NCI-H345 (cell line): Measurements from ENCODE around the gene FBXO9.

ENCODE experiments used
- DNase-seq: peaks from one replicate; lab custom pipeline; 2025; lab: John Stamatoyannopoulos, UW

FBXO9 gene

DNA sequence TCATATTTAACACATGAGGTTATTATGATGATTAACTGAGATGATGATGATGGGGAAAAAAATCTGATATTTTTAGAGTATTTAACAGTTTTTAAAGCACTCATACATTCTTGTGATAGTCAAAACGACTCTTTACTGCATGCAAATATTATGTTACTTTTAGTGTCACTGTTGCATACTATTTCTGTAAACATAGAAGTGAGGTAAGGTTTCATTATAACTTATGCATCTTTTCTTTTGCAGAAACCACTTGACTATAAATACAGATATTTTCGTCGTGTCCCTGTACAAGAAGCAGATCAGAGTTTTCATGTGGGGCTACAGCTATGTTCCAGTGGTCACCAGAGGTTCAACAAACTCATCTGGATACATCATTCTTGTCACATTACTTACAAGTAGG lies 30.1 kb downstream of the FBXO9 start:
- no peak for DNase-seq

DNA sequence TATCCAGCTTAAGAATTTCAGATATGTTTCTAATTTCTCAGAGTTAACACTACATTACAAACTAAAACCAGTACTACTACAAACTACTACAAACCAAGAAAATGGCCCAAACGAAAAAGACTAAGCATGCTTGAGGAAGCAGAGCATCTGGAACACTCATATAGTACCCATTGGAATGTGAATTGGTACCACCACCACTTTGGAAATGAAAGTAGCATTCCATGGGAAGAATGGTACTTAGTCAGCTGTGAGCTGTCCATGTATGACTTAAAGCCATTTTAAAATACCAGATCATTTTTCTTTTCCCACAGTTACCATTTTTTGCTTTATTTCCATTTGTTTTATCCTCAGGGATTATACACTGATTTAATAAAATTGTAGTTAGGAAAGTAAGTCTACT lies 30.5 kb downstream of the FBXO9 start:
- DNase-seq = no peak

DNA sequence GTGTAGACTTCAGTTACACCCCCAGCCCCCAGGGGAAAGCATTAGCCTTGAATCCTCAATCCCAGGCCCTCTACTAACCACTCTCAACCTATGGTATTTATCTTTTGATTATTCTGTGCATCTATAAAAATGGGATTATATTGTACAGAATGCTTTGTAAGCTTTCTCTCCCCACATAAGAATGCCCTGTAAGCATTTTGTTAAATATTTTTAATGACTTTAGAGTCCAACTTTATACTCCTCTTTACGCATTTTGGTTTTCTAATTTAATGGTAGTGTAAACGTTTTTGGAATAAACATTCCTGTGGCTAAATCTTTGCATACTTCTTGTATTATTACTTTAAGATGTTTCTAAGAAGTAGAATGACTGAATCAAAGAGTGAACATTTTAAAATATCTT lies 35.4 kb downstream of the FBXO9 start:
- no peak for DNase-seq

DNA sequence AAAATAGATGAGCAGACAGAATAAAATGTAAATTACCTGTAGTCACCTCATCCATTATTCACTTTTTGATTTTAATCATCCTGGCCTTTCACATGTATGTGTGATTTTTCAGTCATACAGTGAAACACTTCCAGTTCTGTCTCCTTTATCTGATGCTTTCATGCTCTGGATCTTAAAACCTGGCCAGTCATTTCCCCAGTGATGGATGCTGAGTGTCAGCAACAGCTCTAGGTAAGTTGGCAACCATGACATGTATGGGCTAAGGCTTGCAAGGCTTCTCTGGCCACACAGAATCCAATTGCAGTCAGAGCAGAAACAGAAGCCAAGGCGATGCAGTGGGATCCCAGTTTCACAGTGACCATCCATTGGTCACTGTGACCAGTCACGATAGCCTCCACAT lies 35.8 kb downstream of the FBXO9 start:
- no peak for DNase-seq

DNA sequence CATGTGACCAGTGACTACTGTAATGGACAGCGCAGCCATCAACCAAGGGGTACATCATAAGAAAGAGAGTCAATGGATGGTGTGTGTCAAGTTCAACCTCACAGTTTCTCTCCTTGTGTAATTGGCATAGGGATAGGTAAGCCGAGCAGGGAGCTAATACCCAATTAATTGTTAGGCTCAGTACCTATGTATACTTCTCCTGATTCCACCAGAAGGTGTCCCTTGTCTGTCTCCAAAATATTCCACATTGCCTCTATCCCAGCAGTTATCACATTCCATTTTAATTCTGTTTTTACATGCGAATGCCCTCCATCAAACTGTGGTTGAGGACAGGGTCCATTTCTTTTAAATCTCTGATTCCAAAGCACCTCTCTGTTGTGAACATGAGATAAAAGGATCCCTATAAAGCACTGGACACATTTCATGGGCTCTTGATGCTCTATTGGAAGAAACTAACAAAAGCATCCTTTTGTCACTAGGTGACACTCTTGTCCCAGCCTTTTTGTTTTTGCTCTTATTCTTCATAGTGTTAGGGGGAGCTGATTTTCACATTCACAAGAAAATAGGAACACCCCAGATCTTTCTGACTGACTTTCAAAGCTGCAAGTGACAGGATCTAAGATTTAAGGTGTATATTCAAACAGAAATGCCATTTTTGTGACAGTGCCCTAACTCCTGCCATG lies 38.9 kb downstream of the FBXO9 start:
- peak; percentile 8 for DNase-seq

DNA sequence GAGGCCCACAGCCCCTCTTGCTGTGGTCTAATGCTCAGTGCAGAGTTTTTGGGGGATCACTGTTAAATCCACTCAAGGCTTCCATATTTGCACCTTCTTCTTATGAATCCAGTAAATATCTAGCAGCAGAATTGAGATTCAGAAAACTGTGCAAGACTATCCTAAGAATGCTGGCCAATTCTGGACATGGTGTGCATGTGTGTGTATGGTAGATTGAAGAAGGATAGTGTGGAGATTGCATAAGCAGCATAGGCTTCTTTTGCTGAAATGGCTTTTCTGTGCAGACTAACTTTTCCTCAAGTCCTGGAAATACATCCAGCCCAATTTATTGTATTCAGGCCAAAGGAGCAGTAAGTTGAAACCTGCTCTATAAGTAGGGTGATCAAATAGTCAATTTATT lies 39.7 kb downstream of the FBXO9 start:
- no peak for DNase-seq

DNA sequence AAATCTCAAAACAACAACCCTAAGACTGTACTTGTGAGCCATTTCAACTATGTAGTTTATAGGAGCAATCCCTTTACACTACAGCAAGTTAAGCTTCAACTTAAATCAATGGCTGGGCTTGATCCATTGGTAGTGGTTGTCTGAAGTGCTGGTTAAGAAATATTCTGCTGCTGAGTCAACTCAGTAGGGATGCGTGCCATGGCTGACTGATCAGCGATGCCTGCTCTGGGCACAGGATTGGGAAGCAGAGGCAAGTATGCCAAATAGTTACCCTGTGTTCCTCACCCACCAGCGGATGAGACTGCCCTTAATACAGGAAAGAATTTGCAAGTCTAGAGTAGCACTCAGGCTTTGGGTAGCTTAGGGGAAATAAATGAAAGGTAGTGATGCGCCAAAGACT lies 41.9 kb downstream of the FBXO9 start:
- no peak for DNase-seq

DNA sequence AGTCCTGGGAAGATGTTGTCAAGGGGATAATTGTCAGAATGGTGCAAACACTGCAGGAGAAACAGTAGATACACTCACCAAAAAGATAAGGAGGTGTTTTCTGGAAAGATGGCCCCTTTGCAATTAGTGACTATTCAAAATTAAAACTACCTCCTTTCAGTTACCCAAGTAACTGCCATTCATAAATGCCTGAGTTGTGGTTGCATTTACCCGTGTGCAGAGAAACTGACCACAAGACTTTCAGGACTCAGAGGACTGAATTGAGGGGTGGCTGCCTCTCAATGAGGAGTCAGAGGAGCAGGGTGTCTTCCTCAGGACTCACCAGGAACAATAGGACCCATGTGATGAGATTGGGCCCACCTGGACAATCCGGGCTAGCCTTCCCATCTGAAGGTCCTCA lies 44.4 kb downstream of the FBXO9 start:
- DNase-seq = no peak

DNA sequence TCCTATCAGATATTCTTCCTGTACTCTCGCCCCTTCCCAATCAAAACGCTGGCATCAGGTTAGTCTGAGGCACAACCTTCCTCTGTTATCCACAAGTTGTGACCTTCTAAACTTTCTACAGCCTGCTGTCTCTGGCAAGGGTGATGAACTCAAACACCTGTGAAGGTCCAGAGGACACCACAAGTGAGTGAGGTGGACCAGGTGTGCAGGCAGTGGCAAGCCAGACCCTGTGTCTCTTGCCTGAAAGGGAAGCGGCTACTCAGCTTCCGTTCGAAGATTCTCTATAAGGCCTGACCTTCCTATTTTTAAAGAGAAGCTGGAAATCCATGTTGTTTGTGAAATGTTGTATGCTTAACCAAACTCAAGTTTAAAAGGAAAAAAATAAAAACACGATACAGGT lies 46.7 kb downstream of the FBXO9 start:
- DNase-seq = no peak

DNA sequence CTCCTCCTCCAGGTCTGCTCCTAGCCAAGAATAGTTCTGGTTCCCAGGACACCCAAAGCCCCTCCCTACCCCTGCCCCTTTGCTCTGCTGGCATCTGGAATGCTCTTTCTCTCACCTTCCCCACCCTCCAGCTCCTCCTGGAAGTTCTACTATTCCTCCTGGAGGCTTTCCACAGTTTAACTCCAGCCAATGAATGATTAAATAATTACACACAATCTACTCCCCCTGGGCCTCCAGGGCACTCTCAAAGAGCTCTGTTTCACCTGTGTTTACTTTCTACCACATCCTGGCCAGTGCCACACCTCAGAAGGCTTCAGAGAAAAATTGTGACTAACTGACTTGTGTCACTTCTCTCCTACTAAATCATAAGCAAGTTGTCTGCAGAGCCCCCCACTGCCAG lies 47.2 kb downstream of the FBXO9 start:
- peak; percentile 26 for DNase-seq

DNA sequence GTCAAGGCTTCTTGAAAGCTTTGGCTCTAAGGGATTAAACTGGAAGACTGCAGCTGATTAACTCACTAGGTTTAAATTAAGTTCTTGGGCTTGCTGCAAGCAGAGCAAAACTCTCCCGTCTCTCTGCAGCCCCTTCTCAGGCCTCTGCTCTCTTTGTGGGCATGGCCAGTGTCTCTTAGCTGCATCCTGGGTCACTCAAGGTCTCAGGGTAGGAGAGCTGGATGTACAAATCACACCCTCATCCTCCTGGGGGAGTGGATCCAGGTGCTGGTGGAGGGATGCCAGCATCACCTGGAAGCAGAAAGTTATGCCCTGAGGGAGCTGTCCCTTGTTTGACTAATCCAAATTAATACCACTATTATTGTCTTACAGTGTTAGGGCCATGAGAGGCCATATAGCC lies 47.7 kb downstream of the FBXO9 start:
- DNase-seq = no peak

DNA sequence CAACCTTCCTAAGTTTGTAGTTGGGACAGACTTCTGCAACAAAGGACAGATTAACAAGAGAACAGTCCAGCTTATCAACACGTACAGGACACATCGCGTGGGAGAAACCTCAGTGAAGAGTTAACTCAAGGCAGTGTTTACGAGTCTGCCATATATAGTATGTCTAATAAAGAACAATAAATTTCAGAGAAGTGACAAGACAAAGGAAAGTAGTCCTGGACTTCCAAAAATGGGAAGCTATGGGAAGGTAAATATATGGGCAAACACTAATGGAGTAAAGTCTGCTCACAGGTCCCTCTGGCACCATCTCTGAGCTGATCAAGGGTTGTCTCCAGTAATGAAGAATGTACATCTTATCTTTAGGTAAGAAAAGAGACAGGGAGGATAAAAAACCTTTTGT lies 48.5 kb downstream of the FBXO9 start:
- no peak for DNase-seq

DNA sequence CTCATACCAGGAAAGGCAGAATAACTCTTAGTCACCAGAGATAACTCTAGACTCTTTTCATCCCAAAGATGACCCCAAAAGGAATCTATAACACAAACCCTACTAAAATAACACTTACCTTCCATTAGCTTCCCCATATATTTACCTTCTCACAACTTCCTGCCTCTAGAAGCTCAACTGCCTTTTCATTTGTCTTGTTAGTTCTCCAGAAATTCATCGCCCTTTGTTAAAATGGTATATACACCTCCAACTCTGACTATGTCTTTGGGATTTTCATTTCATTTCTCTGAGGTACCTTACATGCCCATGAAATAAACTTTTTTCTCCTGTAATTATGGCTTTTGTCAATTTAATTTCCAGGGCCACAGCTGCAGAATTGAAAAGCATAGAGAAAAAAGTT lies 49.9 kb downstream of the FBXO9 start:
- DNase-seq = no peak

DNA sequence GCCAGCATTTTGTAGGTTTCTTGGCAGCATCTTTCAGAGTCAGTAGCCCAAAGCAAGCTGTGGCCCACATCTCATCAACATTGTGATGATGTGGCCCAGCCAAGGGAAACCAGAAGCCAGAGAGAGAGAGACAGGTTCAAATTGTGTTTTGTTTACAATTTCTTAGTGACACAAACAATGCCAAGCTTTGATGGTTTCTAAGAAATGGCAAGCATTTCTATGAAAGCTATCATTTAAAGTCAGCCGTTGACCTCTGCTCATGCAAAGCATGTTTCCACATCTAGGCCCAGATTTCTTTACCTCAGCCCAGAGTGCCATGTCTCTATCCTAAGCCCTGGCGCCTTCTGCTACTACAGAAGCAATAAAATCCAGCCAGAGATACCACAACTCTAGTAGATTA lies 50.5 kb downstream of the FBXO9 start:
- no peak for DNase-seq

DNA sequence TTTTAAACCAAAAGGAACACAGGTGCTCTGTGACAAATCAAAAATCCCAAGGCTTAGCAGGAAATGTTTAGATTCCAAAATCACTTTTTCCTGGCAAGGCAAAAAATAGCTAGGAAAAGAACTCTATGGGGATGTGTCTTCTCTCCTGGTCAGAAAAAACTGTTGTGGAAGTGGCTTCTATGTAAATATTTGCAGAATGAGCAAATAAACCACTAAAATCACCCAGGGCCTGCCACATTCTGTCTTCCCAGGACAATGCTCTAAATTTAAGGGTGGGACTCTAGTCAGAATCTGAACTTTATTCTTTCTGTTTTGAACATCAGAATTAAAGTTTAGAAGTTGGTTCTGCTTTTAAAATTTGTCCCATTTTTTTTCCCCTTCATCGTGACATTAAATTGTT lies 54.1 kb downstream of the FBXO9 start:
- no peak for DNase-seq

DNA sequence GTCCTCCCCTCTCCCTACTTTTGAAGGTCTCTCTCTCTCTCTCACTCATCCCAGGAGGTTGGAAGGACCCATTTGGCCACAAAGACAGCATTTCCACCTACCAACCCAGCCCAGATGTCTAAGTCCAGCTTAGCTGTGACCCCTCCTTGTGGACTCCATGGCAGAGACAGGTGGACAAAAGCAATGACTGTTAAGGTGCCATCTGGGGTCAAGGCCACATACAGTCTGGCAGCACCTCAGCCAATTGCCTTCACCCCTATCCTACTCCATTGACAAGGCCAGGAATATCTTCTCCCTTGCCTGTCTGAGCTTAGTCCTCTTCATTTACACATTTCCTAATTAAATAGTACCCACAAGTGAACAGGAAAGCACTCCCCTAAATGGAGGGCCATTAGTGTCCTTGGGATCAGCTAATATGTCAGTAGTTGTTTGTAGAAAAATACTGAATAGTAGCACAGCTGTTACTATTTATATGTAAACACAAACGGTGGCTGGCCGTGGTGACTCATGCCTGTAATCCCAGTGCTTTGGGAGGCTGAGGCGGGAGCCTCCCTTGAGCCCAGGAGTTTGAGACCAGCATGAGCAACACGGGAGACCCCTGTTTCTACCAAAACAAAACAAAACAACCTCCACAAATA lies 54.7 kb downstream of the FBXO9 start:
- DNase-seq = no peak

DNA sequence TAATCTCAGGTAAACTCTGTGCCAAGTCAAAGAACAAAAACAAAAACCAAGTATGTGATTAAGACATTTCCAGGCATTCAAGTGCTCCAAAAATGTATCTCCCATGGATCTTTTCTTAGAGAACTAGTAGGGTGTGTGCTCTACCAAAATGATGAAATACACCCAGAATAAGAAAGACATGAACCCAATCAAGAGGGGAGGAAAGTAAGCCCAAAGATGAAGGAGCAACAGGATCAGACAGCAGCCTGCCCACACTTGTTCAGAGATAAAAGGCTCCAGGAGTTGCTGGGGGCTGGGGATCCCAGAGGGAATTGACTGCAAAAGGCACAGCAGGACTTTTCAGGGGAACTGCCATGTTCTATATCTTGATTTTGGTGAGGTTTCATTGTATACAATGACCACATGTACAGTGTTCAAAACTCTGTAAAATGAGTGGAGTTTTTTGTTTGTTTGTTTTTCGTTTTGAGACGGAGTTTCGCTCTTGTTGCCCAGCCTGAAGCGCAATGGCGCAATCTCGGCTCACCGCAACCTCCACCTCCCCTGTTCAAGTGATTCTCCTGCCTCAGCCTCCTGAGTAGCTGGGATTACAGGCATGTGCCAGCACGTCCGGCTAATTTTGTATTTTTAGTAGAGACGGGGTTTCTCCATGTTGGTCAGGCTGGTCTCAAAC lies 59.1 kb downstream of the FBXO9 start:
- no peak for DNase-seq

DNA sequence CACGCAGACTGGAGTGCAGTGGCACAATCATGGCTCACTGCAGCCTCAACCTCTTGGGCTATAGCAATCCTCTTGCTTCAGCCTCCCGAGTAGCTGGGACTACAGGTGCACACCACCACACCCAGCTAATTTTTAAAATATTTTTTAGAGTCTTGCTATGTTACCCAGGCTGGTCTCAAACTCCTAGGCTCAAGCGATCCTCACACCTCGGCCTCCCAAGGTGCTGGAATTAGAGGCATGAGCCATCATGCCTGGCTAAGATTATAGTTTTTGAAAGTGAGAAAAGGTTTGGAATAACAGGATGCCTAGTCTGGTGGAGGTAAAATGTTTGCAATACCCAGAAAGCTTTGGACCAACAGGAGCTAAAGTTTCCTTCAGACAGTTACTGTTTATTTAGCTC lies 60.1 kb downstream of the FBXO9 start:
- no peak for DNase-seq

DNA sequence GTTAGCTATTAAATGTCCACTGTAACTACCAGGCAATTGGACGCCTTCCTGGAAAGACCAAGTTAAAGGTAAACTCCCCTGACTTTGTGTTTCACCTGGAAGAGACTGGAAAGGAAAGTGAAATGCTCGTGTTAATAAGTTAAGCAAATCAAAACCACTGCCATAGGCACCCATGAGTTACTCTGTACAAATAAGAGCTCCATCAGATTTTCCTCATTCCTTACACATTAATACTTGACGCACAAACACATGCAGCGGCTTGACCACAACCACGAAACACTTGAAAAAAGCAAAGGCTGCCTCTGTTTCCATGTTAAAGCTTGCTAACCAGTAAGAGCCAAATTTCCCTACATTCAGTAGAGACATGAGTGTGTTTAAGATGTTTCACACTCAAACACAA lies 63.6 kb downstream of the FBXO9 start:
- DNase-seq = no peak

DNA sequence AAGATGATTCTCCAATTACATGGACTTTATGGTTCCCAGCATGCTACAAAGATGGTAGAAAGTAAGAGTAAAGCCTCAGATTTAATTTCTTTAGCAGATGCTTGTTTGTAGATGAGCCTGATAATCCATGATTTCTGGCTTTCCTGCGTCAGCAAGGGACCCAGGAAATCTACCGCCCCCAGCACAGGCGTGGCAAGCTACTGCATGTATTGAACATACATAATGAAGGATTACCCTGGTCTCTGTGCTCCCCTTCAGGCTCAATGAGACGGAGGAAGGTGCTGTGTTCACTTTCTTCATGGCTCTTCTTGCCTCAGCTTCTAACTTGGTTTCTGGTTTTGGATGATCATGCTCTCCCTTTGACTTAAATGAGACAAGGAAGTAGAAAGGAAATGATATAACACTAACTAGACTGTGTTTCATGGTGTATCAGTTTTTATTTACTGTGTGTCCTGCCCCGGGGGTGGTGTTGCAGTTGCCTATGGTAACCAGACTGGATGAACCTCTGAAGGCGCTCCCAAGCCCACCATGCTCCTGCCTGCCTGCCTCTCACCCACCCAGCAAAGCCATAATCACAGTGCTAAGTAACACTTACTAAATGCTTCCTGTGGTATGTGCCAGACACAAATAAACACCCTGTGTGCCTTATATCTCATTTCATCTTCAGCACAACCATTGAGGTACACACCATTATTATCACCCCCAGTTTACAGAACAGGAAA lies 65.5 kb downstream of the FBXO9 start:
- no peak for DNase-seq

DNA sequence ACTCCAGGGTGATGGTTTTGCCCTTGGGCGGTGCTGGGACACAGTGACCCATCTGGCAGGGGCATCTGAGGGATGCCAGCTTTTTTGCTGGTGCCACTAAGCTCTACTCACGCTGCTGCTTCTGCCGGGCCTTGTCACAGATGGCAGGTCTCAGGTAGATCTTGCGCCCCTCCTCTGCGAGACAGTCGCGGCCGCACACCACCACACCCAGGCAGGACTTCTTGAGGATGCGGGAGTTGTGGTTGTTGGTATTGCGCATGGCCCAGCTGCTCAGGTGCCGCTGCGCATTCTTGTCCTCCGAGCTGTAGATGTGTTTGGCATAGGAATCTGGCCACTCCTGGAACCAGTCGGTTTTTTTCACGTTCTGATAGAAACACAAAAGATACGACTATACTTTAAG lies 68.8 kb downstream of the FBXO9 start:
- DNase-seq = no peak

DNA sequence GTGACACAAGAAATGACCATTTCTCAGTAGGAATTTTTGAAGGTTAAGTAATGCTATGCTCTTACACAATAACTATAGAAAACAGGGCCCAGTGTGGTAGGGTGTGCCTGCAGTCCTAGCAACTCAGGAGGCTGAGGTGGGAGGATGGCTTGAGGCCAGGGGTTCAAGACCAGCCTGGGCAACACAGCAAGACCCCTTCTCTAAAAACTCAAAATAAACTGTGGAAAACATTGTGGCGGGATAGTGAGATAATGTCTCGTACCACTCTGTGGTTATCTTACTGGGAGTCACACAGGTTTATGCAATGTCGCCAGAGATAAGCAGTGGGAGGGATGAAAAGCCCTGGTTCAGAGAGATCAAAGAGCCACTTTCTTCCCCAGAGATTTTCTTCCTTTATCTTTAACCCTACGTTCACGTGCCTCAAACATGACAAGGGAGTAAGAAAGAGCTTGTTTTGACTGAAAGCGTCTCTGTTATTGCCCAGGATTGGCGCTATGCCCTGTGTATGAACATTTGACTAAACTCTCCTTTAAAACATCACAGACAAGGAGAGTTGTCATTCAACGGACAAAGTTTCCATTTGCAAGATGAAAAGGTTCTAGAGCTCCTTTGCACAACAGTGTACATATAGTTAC lies 69.5 kb downstream of the FBXO9 start:
- no peak for DNase-seq
